ENCODE measurements around the gene DLGAP1. TPM values are rescaled to one million over a fixed set of nuclear protein-coding genes. Genes with fewer than 3 reads are reported as not detected.

DLGAP1 gene
- total RNA-seq, 1 donor from 2014 or later = 3.7 TPM

DNA sequence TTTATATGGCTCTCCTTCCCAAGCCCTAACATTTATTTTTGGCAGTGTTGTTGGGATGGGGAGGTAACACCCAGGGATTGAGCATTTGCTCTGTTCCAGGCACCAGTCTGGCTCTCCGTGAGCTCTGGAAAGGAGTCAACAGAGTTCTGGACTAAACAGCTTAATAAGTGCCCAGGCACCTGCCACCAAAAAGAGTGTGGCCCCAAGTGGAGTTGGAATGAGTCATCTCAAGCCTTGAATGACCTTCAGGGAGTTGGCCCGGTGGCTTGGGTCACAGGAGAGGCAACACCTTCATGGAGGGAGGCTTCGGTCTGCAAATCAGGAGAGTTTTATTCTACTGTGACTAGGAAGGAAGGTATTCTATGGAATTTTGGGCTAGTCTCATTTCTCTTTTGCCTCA lies 203.2 kb downstream of the DLGAP1 start:
- Mint-ChIP-seq H3K4me3 (no peak overlapping the region), H3K36me3 (no peaks in the 10 kb centered on the region), H3K27me3 (no peaks in the 10 kb centered on the region), H3K4me1 (ENCODE audit: unreplicated experiment) (peaks cover 3% of the 10 kb centered on the region), H3K9me3 (no peaks in the 10 kb centered on the region), H3K27ac (no peak overlapping the region)
- TF ChIP-seq, protein P1, sequence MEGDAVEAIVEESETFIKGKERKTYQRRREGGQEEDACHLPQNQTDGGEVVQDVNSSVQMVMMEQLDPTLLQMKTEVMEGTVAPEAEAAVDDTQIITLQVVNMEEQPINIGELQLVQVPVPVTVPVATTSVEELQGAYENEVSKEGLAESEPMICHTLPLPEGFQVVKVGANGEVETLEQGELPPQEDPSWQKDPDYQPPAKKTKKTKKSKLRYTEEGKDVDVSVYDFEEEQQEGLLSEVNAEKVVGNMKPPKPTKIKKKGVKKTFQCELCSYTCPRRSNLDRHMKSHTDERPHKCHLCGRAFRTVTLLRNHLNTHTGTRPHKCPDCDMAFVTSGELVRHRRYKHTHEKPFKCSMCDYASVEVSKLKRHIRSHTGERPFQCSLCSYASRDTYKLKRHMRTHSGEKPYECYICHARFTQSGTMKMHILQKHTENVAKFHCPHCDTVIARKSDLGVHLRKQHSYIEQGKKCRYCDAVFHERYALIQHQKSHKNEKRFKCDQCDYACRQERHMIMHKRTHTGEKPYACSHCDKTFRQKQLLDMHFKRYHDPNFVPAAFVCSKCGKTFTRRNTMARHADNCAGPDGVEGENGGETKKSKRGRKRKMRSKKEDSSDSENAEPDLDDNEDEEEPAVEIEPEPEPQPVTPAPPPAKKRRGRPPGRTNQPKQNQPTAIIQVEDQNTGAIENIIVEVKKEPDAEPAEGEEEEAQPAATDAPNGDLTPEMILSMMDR (conservative IDR thresholded peaks at IDR 0.05) = no peak
- no peak for DNase-seq (ENCODE audit: extremely low spot score, unreplicated experiment)

DNA sequence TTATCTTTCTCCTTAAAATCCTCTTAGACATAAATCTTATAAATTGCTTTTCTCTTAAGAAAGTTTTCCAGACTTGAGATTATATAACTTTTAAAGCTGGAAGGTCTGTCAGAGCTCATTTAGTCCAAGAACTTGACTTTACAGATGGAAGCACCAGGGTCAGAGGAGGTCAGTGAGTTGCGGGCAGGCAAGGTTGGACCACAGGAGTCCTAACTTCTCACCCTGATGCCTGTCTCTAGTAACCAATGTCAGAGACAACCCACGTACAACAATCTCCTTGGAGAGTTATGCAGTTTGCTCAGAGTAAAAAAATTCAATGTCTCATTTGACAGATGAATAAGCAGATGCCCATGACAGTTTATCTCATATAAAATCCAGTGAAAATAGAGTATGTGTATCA lies 203.9 kb downstream of the DLGAP1 start:
- Mint-ChIP-seq H3K27ac (no peak overlapping the region), H3K4me1 (ENCODE audit: unreplicated experiment) (no peaks in the 10 kb centered on the region), H3K27me3 (no peaks in the 10 kb centered on the region), H3K36me3 (no peaks in the 10 kb centered on the region), H3K4me3 (no peak overlapping the region), H3K9me3 (no peaks in the 10 kb centered on the region)
- no peak for DNase-seq (ENCODE audit: extremely low spot score, unreplicated experiment)
- TF ChIP-seq, protein P1 (conservative IDR thresholded peaks at IDR 0.05) = no peak

DNA sequence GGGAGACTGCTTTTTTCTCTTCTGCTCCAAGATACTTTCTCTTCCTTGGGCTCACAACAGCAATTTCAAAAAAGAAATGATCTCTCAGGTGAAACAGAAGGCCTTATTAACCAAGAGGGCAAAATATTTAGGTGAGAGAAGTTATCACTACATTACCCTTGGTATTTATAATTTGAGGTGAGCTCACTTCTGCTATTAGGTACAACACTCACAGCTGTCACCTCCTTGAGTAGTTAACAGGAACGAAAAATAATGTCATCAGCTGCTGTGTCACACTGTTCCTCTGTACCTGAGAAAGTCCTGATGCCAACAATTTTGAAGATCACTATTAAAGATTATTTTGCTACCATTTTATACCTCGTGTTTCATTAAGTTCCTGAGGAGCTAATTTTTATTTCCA lies 205.0 kb downstream of the DLGAP1 start:
- Mint-ChIP-seq H3K36me3 (no peaks in the 10 kb centered on the region), H3K27me3 (no peaks in the 10 kb centered on the region)

DNA sequence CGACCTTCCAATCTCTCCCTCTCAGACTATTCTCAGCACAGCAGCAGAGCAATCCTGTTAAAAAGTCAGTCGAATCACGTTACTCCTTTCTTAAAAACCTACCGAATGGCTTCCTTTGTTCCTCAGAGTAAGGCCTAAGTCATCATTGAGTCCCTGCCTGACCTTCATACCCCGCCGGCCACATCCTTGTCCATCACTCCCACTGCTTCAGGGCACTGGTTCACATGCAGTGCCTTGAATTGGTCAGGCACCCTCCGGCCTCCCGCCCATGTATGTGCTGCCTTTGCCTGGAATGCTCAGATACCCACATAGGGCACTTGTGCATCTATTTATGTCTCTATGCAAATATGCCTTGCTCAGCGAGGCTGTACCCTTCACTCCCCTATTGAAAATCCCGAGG lies 206.4 kb downstream of the DLGAP1 start:
- Mint-ChIP-seq H3K27me3 (no peaks in the 10 kb centered on the region), H3K4me1 (ENCODE audit: unreplicated experiment) (no peaks in the 10 kb centered on the region), H3K27ac (no peak overlapping the region), H3K4me3 (no peak overlapping the region), H3K36me3 (no peaks in the 10 kb centered on the region), H3K9me3 (no peaks in the 10 kb centered on the region)
- DNase-seq (ENCODE audit: extremely low spot score, unreplicated experiment) = no peak
- TF ChIP-seq, protein P1 (conservative IDR thresholded peaks at IDR 0.05) = no peak

More for the DNA sequence above, 205.0 kb downstream of the DLGAP1 start:
- TF ChIP-seq, protein P1 (conservative IDR thresholded peaks at IDR 0.05) = no peak
- no peaks in the 10 kb centered on the region for H3K4me1 Mint-ChIP-seq (ENCODE audit: unreplicated experiment)
- H3K9me3 Mint-ChIP-seq = no peaks in the 10 kb centered on the region
- DNase-seq (ENCODE audit: extremely low spot score, unreplicated experiment) = no peak
- no peak overlapping the region for H3K27ac Mint-ChIP-seq
- no peak overlapping the region for H3K4me3 Mint-ChIP-seq

DNA sequence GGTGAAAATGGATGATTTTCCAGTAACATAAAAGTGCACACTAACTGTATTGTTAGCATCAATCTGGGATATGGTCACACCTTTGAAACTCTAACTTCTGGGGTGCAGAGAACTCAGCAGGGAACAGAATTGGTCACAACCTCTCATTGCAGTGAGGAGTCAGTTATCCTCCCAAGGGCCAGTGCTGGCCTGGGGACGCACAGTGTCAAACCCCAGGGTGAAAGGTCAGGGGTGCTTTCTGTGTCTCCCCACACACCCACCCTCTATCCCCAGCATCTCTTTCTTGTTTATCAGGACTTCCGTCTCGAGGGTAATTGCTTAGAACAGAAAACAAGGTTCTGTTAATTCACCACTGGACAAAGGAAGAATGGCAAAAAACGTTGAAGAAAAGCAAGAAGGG lies 208.7 kb downstream of the DLGAP1 start:
- H3K4me1 Mint-ChIP-seq (ENCODE audit: unreplicated experiment) = no peaks in the 10 kb centered on the region
- no peaks in the 10 kb centered on the region for H3K27me3 Mint-ChIP-seq
- H3K9me3 Mint-ChIP-seq = no peaks in the 10 kb centered on the region
- H3K27ac Mint-ChIP-seq = no peak overlapping the region
- no peak overlapping the region for H3K4me3 Mint-ChIP-seq
- DNase-seq (ENCODE audit: extremely low spot score, unreplicated experiment) = no peak
- H3K36me3 Mint-ChIP-seq = no peaks in the 10 kb centered on the region
- TF ChIP-seq, protein P1 (conservative IDR thresholded peaks at IDR 0.05) = no peak

DNA sequence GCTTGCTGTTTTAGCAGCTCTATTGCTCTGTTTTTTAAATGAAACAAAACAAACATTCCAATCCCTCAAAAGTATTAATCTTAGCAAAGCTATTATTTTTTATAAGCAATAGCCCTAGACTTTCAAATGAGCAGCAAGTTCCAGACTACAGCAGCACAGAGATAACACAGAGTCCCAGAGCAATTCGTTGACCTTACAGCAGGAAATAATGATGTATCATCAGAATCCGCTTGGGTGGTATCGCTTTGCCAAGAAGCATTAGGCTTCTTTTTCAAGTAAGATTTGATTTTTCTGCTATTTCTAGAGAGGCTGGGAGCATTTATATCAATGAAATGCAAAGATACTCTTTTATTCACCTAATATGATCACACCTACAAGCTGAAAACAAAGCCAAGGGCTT lies 209.7 kb downstream of the DLGAP1 start:
- Mint-ChIP-seq H3K4me3 (no peak overlapping the region), H3K4me1 (ENCODE audit: unreplicated experiment) (no peaks in the 10 kb centered on the region), H3K9me3 (no peaks in the 10 kb centered on the region), H3K36me3 (no peaks in the 10 kb centered on the region), H3K27me3 (no peaks in the 10 kb centered on the region), H3K27ac (no peak overlapping the region)
- DNase-seq (ENCODE audit: extremely low spot score, unreplicated experiment) = no peak
- TF ChIP-seq, protein P1 (conservative IDR thresholded peaks at IDR 0.05) = no peak

Data from type B pancreatic cell (in vitro differentiated cells).